HG03060 (cell line): ENCODE measurements around the gene RAB7A.
"Not testable (repeated sequence)": the region's sequence is repeated elsewhere in the genome, so short reads cannot be mapped to it uniquely, and the experiment has no call there.

Experiments used
- ATAC-seq: cut with Tn5 transposase; IDR thresholded peaks from one replicate; pipeline ENCODE4 v1.9.1; 2021; ENCODE audit warnings: low read depth, moderate number of reproducible peaks; ENCODE audit not compliant: unreplicated experiment

The RAB7A gene

DNA sequence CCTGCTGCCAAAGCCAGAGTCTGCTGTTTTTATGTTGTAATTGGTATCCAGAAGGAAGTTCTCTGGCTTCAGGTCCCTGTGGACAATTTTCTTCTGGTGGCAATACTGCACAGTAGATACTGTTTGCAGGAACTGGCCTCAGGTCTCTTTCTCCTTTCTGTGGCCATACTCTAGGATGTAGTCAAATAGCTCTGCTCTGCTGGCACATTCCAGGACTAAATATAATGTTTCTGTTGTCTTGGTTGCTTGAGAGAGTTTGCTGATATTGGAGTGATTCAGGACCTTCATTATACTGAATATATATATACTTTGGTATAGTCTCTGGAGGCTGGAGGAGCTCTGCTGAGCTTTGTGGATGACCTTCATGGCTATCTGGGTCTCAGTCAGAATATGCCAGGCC, 23.1 kb downstream of the RAB7A start:
- no peak for ATAC-seq

DNA sequence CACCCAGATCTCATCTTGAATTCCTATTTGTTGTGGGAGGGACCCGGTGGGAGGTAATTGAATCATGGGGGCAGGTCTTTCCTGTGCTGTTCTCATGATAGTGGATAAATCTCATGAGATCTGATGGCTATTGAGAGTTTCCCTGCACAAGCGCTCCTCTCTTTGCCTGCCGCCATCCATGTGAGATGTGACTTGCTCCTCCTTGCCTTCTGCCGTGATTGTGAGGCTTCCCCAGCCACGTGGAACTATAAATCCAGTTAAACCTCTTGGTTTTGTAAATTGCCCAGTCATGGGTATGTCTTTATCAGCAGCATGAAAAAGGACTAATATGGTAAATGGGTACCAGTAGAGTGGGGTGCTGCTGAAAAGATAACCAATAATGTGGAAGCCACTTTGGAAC, 23.6 kb downstream of the RAB7A start:
- ATAC-seq = not testable (repeated sequence)

DNA sequence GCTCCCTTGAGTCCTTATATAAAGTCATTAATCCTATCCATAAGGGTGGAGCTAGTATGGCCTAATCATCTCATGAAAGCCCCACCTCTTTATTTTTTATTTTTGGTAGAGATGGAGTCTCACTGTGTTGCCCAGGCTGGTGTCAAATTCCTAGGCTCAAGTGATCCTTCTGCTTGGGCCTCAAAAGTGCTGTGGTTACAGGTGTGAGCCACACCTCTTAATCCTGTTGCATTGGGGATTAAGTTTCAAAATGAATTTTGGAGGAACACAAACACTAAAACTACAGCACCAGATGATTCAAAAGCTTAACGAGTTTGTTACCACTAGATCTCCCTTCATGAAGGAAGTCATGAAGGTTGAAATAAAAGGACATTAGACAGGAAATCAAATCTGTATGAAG, 27.7 kb downstream of the RAB7A start:
- ATAC-seq = no peak

DNA sequence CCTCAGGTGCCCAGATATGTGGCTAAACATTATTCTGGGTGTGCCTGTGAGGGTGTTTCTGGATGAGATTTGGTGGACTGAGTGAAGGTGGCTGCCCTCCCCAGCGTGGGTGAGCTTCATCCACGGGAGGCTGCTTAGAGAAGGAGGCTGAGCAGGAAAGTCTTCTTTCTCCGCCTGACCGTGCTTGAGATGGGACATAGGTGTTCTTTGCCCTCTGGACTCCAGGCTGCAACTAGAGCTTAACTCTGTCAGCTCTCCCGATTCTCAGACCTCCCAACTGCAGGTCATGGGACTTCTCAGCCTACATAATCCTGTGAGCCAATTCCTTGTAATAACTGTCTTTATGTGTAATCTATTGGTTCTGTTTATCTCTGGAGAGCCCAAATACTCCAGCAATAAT, 34.1 kb downstream of the RAB7A start:
- no peak for ATAC-seq

DNA sequence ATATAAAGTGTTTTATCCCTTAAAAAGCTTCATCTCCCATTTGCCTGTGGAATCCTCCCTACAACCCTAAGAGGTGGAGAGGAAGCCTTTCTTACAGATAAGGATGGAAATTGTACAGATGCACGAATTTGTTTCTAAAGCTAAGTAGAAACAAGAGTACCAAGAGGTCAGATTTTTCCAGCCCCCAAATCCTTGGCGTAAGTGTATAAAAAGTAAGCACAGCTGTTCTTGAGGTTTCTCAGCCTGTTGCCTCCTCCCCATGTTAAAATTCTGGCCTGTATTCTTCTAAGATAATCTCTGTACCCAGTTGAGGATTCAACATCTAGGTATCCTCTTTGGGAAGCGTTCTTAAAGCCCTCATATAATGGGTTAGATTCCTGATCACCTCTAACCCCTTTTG, 34.9 kb downstream of the RAB7A start:
- ATAC-seq = no peak

DNA sequence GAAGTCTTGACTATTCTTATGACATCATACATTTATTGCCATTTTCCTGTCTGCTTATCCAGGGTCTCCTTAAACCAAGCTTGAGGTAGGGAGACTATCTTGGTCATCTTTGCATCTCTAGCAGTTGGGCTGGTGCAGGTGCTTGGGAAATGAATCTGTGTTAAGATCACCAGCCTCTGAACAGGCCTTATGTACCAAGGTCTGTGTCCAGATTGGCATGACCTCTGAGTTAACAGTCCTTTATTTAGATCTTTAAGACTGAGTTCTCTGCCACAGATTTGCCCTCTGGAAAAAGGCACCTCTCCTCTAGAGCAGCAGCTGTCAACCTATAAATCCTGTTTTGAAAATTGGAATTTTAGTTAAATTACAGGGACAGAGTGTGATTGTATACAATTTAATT, 35.4 kb downstream of the RAB7A start:
- ATAC-seq = no peak

DNA sequence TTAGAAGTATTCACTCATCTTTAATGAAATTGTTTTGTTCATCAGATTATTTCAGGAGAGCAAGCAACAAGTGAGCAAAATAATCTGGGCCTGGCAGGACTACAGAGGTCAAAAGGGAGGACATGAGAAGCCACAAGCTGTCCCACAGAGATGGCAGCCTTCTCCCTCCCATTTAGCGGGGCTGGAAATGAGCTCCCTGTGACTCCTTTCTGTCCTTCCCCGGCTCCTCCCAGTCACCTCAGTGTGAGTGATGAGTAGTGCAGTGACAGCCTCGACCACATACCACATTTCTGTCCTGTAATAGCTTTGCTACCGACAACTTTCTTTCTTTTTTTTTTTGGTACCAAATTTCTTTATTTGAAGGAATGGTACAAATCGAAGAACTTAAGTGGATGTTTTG, 38.0 kb downstream of the RAB7A start:
- ATAC-seq = no peak

DNA sequence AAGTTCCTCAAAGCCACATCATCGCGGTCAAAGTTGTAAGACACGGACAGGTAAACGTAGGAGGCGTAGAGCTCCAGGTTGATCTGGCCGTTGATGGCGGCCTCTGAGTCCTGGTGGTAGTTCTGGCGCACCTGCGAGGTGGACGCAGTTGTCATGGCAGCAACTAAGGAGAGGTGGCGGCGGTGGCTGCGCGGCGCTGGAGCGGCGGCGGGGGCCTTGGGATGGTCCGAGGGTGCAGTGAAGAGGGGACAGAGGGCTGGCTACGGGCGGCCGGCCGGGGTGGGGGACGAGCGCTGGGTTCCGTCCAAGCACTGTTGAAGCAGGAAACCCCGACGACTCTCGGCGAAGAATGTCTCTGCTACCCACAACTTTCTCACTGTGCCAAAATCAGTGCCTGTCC, 38.9 kb downstream of the RAB7A start:
- no peak for ATAC-seq

DNA sequence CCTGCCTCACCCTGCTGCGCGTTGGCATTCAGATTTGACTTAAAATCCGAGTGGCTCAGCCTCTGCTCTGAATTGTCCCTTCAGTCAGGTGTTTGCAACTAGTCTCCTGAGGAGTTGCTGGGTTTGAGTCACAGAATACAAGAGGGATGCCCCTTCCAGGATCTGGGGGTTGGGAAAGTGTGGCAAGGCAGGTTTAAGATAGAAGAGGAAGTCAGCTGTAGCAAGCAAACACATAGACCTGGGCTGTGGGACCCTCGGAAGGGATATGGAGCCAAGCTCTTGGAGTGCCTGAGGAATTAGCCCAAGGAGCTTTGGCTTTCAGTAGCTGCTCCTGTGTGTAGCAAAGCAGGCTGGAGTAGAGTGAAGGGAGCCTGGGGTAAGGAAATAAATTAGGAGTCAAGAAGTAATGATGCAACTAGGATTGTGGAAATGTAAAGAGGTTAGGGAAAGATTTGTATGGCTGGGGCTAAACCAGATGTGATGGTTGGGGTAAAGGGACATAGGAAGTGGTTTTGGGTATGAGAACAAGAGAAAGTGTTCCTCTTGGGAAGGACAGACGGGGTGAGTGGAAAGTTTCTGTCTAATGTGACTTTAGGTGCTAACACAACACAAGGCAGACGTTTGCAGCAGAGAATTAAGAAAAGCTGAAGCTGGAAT, 41.2 kb downstream of the RAB7A start:
- no peak for ATAC-seq

DNA sequence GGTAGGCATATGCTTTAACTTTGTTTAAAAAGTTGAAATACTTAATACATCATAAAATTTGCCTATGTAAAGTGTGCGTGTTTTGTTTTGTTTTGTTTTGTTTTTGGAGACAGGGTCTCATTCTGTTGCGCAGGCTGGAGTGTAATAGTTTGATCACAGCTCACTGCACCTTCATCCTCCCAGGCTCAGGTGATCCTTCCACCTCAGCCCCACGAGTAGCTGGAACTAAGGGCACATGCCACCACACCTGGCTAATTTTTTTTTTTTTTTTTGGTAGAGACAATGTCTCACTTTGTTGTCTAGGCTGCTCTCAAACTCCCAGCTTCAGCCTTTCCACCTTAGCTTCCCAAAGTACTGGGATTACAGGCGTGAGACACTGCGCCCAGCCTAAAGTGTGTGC, 42.5 kb downstream of the RAB7A start:
- no peak for ATAC-seq

DNA sequence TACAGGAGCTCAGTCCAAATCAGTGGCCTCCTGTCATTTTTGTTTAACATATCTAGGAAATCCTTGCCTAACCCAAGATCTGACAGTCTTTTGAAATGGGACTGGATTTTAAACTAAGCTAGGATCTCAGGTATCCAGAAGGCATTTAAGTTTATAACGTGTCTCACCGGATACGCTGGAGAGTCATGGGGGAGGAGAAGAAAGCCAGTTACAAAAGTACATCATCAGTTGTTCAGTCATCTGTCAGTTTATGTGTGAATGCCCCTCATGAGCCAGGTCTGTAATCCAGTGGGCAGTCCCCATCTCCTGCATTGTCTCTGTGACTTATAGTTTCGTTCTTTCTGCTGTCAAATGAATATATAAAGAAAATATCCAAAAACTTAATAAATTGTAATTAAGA, 44.4 kb downstream of the RAB7A start:
- ATAC-seq = no peak

DNA sequence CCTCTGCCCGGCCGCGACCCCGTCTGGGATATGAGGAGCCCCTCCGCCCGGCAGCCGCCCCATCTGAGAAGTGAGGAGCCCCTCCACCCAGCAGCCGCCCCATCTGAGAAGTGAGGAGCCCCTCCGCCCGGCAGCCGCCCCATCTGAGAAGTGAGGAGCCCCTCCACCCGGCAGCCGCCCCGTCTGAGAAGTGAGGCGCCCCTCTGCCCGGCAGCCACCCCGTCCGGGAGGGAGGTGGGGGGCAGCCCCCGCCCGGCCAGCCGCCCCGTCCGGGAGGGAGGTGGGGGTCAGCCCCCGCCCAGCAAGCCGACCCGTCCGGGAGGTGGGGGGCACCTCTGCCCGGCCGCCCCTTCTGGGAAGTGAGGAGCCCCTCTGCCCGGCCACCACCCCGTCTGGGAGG, 47.2 kb downstream of the RAB7A start:
- not testable (repeated sequence) for ATAC-seq

DNA sequence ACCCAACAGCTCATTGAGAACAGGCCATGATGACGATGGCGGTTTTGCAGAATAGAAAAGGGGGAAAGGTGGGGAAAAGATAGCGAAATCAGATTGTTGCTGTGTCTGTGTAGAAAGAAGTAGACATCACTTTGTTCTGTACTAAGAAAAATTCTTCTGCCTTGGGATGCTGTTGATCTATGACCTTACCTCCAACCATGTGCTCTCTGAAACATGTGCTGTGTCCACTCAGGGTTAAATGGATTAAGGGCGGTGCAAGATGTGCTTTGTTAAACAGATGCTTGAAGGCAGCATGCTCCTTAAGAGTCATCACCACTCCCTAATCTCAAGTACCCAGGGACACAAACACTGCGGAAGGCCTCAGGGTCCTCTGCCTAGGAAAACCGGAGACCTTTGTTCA, 47.6 kb downstream of the RAB7A start:
- not testable (repeated sequence) for ATAC-seq

DNA sequence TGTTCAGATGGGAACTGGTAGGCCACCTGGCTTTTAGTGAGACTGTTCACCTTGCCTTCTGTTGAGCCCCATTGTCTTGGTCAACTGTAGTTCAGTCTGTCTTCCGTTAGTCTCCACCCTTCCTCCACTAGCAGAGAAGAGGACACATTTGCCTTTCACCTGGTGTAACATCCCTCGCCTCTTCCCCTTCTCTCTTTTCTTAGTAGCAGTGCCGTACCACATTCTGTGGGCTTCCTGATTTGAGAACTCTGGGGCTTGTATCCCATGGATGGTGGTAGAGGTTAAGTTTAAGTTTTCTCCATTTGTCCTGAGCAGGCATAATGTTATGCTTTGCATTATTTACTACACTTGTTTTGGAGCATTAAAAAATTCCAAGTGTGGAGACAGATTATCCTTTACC, 49.3 kb downstream of the RAB7A start:
- no peak for ATAC-seq

DNA sequence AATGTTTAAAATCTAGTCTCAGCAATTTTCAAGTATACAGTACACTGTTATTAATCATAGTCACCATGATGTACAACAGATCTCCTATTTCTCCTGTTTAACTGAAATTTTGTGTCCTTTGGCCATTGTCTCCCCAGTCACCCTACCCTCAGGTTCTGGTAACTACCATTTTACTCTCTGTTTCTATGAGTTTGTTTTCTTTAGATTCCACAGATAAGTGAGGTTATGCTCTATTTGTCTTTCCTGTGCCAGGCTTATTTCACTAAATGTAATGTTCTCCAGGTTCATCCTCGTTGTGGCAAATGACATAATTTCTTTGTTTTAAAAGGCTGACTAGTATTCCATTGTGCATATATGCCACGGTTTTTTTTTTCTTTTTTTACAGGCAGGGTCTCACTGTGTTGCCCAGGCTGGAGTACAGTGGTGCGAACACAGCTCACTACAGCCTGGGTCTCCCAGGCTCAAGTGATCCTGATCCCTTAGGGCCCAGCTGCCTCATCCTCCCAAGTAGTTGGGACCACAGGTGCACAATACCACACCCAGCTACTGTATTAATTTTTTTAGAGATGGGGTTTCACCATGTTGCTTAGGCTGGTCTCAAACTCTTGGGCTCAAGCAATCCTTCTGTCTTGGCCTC, 50.0 kb downstream of the RAB7A start:
- ATAC-seq = no peak

DNA sequence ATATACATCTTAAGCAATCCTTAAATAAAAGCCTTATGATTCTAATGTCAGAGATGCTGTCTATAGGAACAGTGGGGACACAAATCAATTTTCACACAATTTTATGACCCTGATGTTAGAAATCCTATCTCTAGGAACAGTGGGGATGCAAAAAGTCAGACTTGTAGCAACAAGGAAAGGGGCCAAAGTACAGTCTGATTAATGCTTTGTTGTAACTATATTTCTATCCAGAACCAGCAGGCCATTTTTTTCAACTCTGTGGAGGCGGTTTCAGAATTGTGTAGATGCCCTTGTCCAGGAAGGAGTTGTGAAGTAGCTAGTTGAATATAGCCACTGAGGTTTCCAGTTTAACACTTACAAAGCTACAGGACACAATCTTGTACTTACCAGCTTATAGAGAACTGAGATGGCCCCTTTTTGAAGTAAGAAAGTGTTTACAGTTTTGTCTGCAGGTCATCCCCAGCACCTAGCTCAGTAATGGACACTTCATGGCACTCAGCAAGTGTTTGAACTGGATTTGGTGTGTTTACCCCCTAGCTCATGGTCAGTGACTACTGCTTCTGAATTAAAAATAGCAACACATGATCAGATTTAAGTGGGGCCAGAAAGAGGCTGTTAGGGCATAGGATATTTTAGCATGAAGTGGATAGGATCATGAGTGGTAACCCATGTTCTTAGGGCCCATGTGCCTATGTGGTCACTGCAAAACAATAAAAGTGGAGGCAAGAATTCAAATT, 54.3 kb downstream of the RAB7A start:
- ATAC-seq = no peak

DNA sequence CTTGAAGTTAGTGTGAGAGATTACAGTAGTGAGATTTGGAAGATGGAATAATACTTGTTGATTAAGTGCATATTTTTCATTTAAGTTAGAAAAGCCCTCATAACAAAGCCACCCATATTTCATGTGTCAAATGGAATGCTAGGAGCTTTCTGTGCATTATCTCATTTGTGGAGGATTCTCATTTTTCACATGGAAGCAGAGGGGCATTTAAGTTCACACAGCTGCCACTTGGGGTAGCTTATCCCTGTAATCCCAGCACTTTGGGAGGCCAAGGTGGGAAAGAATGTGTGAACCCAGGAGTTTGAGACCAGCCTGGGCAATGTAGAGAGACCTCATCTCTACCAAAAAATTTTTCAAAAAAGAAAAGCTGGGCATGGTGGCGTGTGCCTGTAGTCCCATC, 55.2 kb downstream of the RAB7A start:
- no peak for ATAC-seq

DNA sequence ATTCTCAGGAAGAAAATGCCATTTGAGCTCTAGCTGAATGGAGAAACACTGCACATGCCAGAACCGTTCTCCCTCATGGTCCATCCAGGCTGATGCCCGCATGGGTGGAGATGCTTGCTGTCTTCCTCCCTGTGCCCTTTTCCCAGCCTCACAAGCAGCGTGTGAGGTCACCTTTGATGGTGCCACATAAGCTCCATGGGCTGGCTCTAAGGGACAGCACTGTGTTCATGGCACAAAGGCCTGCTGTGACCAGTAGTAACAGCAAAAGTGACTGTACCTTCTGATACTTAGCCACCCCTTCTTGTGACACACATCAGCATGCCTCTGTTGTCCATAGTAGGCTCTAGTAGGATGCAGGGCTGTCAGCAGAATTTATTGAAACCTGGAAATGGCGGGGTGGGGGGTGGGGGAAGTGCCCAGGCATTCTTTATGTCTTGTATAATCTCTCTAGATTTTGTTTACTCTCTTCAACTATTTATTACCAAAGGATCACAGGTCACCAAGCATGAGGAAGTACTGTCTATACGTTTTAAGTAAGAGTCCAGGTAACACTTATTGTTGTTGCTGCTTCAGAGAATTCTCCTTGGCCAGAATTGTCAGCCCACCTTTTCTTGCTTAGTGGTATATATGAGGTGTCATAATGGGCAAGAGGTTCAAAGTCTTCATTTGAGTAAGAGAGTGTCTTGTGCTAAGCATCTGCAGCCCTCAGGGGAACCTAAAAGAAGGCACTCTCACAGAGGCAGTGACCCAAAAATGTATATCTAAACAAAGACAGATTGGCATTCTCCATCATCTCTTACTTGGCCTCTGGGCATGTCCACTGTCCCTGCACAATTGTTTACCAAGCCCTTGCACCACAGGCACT, 56.5 kb downstream of the RAB7A start:
- ATAC-seq = no peak

DNA sequence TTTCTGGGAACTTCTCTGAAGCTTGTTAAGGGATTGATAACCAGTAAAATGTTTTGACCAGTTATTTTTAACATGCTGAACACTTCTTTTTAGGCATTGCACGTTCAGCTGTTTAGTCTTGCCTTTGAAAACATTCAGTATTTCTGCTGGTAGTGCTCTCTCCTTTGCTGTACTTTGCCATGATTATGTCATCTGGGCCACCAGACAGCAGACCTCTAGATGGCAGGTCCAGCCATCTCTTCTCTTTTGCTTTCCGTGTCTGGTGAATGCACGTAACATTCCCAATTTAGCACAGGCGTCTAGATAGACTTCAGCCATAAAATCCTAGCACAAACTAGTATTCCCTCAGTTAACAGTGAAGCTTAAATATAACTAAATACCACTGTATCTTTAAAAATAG, 57.8 kb downstream of the RAB7A start:
- ATAC-seq = no peak

DNA sequence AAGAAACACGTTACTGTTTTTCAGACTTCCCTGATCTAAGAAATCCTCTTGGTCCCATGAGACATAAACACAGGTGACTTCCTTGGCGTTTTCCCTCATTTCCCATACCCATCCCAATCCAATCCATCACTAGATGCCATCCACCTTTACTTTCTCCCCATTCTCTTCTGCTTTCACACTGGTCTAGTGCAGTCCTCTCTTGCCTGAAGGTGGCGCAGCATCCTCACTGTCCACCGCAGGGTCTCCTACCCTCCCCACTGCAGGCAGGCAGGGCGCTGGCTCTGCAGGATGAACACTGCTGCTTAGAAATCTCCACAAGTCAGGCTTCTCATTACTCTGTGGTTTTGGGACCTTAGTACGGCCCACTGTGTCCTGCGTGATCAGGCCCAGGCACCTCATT, 58.2 kb downstream of the RAB7A start:
- ATAC-seq = no peak

DNA sequence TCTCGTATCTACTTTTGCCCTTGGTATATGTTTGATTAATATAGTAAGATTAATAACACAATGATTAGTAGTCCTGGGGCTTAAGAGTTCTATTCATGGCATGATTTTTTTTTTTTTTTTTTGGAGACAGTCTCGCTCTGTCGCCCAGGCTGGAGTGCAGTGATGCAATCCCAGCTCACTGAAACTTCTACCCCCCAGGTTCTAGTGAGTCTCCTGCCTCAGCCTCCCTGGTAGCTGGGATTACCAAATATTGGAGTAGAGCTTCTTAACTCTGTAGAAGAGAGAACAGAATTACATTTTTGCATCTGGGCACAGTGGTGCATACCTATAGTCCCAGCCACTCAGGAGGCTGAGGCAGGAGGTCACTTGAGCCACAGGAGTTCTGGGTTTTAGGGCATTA, 58.9 kb downstream of the RAB7A start:
- no peak for ATAC-seq
